NOMO-1 treated with dmso at 0.1 percent for 144 hours (cell line): ENCODE results near the gene RARRES1.

ENCODE experiments used
- DNase-seq: peaks from one replicate; lab custom pipeline; 2025; ENCODE audit not compliant: unreplicated experiment; lab: John Stamatoyannopoulos, UW

RARRES1 gene

DNA sequence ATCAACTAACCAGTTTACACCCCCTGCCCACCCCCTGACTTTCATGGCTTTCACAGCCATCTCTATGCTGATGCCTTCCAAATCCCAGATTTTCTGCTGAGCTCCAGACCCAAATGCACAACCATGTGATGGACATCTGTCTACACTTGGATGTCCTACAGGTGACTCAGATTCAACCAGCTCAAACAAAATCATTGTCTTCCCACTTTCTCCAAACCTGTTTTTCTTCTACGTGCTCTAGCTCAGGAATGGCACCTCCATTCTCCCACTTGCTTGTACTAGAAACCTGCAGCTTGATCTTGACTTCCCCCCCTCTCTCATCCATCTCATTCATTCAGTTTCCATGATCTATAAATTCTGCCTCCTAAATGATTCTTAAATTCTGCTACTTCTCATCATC, 34.1 kb upstream of the RARRES1 start:
- no peak for DNase-seq

DNA sequence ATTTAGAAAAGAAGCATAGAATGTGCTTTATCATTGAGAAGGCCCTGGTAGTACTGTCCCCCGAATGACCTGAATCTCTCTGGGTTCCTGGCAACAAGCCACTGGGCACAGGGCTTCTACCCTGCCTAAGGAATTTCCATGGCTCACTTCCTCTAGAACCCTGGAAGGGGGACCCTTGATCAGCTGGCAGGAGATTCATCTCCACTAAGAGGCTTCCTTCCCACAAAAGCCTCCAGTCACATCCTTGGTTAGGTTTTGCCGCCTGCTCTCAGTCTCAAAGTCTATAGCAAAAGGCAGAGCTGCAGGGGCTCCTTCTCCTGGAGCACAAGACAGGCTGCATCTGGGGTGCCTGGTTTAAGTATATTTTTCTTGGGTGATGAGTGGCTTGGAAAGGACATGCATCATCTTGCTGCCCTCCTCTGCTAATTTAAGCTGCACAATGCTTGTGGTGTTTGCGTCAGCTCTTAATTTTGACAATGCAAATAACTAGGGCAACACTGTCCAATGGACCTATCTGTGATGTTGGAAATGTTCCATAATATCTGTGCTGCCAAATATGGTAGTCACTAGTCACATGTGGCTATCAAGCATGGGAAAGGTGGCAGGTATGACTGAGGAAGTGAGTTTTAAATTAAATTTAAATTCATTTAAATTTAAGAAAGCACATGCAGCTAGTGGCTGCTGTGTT, 33.4 kb upstream of the RARRES1 start:
- no peak for DNase-seq

DNA sequence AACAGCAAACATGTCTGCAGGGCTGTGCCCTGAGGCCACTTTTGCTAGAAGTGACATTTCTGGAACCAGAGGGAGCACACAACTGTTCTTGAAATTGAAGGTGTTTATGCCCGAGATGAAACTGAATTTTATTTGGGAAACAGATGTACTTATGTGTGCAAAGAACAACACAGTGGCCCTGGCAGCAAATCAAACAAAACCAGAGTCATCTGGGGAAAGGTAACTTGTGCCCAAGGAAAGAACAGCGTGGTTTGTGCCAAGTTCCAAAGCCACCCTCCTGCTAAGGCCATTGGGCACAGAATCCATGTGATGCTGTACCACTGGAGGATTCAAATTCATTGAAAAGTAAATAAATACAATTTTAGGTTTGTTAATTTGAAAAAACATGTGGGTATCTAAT, 31.2 kb upstream of the RARRES1 start:
- DNase-seq, result no peak

DNA sequence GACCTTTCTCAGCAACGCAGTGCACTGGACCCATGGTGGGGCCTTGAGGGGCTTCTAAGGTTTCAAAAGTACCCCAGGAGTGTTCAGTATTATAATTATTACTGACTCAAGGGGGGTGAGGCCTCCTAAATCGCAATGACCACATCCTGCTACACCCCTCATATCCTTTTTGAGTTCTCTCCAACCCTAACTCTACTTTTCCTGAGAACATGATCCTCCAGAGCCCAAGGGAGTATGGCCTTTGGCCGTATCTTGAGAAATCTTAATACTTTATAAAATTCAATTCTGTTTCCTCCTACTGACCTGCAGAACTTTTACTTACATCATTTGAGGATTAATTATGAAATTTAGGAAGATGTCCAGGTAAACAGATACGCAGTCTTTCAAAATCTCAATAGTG, 30.4 kb upstream of the RARRES1 start:
- DNase-seq, result no peak

DNA sequence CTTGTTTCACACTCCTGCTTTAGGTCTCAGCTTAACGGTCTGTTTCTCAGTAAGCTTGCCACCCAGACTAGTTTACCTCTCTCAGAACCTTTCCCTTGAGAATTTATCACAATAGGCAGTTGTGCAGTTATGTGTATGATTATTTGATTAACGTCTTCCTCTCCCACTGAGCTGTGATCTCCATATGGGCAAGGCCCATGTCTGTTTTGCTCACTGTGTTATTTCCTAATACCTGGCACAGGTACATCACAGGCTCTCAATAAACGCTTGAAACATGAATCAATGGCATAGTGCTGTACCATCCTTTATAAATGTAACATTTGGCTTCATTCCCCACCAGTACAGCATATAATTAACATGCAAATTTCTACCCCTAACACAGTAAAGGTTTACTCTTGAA, 29.1 kb upstream of the RARRES1 start:
- no peak for DNase-seq

DNA sequence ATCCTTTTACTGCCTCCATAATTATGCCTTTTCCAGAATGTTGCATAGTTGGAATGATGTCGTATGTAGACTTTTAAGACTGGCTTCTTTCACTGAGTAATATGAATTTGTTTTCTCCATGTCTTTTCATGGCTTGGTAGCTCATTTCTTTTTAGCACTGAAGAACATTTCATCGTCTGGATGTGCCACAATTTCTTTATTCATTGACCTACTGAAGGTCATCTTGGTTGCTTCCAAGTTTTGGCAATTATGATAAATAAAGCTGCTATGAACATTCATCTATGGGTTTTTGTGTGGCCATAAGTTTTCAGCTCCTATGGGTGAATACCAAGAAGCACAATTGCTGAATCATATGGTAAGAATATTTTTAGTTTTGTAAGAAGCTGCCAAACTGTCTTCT, 23.2 kb upstream of the RARRES1 start:
- DNase-seq, result no peak

DNA sequence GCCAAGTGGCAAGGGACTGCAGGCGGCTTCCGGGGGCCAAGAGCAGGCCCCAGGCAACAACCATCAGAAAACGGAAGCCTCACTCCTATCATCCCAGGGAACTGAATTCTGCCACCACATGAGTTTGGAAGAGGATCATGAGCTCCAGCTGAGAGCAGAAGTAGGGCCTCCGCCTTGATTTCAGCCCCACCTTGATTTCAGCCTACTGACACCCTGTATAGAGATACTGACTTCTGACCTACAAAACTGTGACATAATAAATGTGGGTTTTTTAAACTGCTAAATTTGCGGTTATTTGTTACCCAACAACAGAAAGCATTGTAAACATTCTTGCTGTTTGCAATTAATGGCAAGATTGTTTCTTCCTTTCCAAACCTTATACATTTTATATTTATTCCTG, 21.6 kb upstream of the RARRES1 start:
- DNase-seq, result no peak

DNA sequence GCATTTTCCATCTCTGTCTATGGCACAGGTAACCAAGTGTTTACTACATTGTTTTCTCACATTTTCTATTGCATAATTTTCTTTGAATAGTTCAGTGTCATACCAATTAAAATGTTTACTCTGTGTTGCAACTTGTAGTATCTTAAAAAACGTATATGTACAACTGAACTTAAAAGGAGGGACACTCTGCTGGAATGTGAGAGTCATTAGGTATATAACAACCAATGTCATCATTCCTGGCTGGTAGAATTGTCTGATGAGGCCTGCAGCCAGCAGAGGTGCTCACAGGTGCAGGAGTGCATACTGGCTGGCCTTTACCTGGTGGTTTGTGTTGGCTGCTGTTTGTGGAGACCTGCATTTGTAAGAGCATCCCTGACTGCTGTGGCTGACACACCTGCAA, 19.1 kb upstream of the RARRES1 start:
- DNase-seq, result no peak

DNA sequence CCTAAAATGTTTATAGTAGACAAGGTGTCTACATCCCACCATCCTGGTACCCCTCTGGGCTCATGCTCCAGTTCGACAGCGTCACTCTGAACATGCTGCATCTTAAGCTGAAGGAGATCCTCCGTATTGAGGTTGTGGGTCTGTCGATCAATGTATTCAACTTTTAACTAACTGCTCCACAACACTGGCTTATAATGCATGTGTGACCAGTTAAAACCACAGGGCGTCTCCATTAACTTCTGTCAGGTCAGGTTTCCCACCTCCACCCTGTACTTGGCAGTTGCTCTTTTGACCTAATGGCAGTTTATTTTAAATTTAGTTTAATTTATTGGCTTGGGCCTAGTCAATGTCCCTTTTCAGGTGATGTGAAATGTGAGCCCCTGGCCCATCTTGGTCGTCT, 17.8 kb upstream of the RARRES1 start:
- DNase-seq, result no peak

DNA sequence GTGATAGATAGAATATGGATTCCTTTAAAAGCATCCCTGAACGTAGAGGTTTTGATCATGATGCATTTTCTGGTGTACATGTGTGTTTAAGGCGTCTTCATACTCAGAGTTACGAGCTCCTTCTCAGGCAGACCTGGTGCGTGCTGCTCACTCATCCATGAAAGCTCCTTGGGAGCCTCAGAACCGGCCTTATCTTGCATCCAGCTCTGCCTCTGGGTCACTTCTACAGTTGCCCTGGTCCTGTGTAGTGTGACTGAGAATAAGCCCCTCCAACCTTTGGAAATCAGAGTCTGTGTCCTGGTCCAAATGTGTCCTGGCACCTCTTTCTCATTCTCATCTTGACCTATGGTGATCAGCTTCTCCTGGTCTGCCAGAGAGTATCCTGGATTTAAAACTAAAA, 17.3 kb upstream of the RARRES1 start:
- DNase-seq, result no peak

DNA sequence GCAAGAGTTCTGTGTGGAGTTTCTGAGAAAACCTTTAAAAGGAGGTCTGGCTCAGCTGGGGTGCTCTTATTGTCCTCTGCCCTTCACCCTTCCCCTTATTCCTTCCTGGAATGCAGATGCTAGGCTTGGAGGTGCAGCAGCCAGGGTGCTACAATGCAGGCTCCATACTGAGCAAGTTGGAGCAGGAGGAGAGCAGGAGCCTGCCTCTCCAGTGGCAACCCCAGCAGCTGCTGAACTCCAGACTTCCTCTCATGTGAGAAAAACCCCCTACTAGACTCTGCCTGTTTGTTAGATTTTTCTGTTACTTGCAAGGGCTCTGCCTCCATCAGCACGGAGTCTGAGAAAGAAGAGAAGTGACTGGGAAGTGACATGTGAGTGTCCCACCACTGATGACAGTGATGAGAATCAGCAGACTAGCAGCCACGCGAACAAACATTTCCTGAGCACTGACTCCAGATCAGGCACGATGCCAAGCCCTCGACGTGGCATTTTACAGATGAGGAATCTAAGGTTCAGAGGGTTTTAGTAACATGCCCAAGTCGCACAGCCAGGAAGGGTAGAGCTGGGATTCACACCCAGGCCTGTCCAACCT, 16.1 kb upstream of the RARRES1 start:
- no peak for DNase-seq

DNA sequence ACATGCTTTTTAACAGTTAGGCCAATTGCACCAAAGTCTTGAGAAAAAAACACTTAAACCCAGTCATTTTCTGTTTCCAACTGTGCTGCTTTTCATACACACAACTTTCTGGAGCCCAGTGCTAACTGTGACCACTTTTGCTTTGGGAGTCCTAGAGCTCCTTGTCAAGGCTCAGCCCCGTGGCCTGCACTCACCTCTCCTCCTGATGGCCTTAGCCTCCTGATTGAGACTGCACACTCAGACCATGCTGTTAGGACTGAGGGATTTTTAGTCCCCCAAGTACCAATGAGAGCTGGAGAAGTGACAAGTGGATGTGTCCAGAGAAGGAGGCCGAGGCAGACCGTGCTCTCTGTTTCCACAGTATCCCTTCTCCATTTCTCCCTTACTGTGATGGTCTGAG, 15.2 kb upstream of the RARRES1 start:
- no peak for DNase-seq

DNA sequence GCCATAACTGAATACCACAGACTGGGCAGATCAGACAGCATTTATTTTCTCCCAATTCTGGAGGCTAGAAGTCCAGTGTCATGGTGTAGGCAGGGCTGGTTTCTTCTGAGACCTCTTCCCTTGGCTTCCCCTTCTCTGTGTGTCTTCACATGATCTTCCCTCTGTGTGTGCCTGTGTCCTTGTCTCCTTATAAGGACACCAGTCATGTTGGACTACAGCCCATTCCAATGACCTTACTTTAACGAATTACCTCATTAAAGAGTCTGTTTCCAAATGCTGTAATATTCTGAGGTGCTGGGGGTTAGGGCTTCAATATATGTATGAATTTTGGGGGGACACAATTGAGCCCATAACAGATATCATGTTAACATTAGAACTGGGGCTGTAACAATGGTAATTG, 13.3 kb upstream of the RARRES1 start:
- no peak for DNase-seq

DNA sequence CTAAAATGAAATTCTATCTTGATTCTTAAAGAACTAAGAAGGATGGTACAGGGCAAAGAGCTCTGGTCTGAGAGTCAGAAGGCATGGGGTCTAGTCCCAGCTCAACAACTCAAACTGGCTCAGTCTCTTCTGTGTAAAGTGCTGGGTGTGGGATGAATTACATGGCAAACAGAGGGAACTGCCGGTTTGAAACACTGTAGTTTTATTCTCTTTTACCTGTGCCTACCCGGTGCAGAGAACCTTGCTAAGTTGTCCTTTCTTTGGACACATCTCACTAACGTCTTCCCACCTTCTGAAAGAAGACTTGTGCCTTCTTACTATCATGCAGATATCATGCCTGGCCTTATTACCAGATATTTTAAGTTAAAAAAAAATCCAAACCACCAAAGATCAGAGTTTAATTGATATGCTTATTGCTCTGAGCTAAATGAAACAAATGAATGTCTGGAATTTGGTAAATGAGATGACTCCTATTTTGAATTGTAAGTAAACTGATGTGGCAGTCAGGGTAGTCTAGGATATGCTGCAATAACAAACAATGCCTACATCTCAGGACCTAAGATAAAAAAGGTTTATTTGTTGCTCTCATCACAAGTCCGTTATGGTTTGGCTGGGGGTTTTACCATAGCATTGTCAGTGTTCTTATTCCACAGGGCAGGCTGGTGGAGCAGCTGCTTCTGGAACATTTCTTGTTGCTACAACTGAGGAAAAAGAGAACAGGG, 12.5 kb upstream of the RARRES1 start:
- no peak for DNase-seq

DNA sequence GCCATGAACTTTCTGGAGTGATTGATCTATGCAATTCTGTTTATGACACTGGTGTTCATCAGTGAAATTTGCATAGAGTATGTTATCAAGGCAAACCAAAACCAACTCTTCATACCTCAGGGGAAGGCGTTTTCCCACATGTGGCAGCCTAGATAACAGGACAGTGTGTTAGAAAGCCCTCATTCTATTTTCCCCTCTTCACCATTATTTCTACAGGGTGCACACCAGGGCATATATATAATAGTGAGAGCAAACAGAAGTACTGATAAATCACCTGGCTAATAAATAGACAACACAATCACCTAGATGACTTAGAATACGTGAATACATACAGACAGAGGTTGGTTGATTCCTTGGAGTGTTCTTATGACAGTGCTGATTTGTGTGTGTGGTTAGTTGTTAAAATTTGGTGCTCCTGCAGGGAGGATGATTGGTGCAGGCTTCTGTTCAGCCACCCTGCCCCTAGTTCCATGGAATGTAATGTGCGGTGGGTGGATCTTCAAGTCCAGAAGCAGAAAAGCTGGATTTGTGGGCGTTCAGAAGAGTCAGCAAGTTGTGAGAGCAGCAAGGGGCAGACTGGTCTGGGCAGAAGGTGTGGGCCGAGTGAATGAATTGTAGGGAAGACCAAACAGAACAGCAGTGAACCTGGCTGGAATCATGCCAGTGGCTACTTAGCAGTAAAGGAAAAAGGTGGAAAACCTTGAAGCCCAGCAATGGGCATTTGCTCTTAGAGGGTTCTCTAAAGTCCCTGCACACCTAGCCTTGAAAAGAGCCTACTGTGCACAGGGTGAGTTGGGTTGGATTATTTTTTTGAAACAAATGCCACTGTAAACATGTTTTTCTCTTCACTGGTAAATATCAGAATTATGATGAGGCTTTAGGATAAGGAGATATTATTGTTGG, 11.7 kb upstream of the RARRES1 start:
- DNase-seq, result no peak

DNA sequence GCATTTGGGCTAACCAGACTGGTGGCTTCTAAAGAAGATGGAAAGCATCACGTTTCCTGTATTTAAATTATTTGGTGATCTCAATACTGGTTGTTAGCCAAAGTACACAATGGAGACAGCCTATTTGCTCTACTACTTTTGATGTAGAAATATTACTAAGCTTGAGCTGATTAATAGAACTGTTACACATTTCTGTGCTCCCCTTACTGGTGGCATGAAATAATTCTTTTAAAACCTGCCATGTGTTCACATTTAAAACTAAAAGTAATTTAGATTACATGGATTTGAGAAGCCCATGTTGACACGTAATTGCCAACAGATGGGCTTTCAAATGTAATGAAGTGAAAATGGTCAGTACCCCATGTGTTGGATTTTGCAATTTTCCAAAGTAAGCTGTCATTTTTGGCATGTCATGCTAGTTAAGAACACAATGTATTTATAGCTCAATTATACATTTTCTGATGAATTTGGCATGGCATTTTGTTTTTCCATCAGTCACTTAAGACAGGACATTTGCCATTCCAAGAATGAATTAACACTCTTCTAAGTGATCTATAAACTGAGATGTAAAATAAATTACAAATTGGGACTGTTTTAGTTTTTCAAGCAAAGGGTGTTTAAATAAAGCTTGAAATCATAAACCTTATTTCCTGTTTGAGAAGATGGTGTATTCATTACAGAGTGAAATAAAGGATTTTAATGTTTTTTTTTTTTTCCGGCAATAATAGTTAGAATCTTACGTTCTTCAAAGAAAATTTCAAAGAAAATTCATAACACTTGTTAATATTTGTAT, 10.8 kb upstream of the RARRES1 start:
- DNase-seq, result no peak

DNA sequence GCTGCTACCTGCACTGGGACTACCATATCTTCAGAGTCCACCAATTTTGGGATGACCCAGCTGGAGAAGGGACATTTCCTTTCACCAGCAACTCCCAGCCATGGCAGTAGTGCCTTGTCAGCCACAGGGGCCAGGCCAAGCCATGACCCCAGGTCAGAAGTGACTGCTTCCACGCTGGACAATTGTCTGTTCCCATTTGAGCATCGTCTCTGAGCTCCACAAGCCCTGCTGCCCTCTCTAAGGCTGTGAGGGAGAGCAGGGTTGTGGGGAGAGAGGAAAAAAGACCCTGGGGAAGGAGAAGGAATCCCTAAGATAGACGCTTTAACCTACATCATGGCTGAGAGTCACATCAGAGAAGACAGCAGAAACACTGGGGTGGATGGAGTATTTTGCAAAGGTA, 7.4 kb upstream of the RARRES1 start:
- DNase-seq, result no peak

DNA sequence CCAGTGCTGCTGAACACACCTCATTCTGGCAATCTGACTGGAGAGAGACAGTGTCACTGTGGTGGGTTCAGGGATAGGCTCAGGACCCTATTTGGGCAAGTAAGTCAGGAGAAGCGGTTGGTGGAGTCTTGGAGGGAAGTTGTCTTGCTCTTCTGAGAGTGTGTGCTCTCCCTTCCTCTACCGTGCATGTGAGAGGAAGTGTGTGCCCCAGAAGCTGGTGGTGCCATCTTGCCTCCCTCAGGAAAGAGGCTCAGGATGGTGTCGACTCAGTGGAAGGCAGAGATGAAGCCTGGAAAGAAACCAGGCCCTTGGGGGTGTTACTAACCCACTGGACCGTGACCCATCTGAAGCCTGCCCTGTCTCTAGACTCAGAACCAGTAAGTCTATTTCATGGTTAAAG, 6.8 kb upstream of the RARRES1 start:
- no peak for DNase-seq

DNA sequence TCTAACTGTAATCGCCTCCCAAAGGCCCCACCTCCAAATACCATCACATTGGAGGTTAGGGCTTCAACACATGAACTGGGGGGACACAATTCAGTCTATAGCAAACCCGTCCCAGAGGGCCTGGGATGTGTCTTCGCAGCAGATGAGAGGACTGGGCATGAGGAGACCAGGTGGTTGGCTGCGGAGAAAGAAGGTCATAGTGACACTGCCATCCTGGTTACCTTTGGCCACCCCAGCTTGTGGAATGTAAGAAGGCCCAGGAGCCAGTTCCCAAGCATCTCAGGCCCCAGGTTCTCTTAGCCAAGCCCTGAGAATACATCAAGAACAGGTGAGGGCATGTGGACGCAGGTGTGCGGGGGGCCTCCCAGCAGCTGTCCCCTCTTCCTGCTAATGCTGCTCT, 6.4 kb upstream of the RARRES1 start:
- DNase-seq, result no peak

DNA sequence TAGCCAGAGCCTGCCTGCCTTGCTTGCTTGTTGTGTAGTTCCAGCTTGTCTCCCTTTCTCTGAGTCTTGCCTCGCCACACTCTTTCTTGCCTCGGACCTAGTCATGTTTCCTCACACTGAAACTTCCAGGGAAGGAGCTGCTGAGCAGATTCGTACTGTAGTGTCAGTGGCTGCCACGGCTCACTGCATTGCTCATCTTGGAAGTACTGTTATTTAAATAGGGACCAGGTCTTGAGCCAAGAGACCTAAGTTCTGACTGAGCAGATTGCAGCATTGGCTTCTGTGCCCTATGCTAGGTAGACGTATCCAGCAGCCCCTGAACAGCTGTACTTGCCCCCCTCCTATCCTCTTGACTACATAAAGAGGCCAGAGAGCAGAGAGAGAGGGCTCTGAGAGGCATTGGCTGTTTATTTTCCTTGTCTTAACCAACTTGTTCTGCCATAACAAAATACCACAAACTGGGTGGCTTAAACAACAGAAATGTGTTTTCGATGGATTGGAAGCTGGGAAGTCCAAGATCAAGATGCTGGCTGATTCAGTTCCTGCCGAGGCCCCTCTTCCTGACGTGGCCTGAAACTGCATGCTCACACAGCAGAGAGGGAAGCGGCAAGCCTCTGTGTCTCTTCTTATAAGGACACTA, 5.8 kb upstream of the RARRES1 start:
- no peak for DNase-seq
